IPS-18c (cell line): Measurements from ENCODE around the gene STAMBPL1.

Experiments
- H3K4me3 ChIP-seq: 2 replicates; pipeline ENCODE4 v1.7.0; 2013; ENCODE audit warnings: low read depth, mild to moderate bottlenecking, low read length, moderate library complexity; ENCODE audit not compliant: insufficient read depth
- H3K9me3 ChIP-seq: one replicate; pipeline ENCODE4 v1.6.1; 2013; ENCODE audit warnings: mild to moderate bottlenecking, low read length, moderate library complexity; ENCODE audit not compliant: control insufficient read depth, insufficient read depth

Gene STAMBPL1

GRCh38 chr10:88901984-88902789 is 22.1 kb downstream of the STAMBPL1 start:
- H3K9me3 ChIP-seq: no peaks in the 10 kb centered on the region

GRCh38 chr10:88903715-88904114 is 23.7 kb downstream of the STAMBPL1 start:
- Histone ChIP-seq H3K4me3 (no peak overlapping the region), H3K9me3 (no peaks in the 10 kb centered on the region)

More at GRCh38 chr10:88901984-88902789, 22.1 kb downstream of the STAMBPL1 start:
- no peak overlapping the region for H3K4me3 ChIP-seq

DNA sequence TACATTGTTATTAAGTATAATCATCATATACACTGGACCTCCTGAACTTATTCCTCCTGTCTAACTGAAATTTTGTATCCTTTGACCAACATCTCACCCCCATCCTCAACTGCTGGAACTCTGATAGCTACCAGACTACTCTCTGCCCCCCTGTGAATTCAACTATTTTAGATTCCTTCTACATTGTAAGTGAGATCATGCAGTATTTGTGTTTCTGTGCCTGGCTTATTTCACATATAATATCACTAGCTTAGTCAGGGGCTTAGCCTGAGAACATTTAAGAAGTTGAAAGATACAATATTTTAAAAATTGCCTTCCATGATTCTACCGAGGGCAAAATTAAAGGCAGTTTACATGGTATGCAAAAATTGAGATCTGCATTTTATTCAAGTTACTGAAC is 26.9 kb downstream of the STAMBPL1 start:
- H3K9me3 ChIP-seq: no peaks in the 10 kb centered on the region
- H3K4me3 ChIP-seq: no peak overlapping the region

- no peak overlapping the region for H3K4me3 ChIP-seq
- H3K9me3 ChIP-seq: no peaks in the 10 kb centered on the region
These were observed 28.1 kb downstream of the STAMBPL1 start for GRCh38 chr10:88908194-88908593.

- no peaks in the 10 kb centered on the region for H3K9me3 ChIP-seq
- no peak overlapping the region for H3K4me3 ChIP-seq
These were observed 31.1 kb downstream of the STAMBPL1 start for GRCh38 chr10:88911116-88911515.

DNA sequence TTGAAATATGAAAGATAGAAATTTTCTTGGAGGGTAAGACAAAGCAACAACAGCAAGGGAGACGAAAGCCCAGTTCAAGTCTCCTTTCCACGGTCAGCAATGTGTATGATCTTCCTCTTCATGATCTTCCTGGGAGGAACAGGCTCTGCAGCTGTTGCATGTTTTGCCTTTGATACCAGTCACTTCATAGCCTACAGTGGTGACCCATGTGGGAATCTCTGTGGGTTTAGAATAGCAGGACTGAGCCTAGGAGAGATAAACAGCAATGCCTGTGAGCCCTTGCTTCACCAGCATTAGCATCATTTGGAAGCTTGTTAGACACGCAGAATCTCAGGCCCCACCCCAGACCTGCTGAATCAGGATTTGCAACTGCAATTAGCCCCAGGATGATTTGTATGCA is 31.8 kb downstream of the STAMBPL1 start:
- H3K9me3 ChIP-seq: no peaks in the 10 kb centered on the region

GRCh38 chr10:88913127-88913526 is 33.1 kb downstream of the STAMBPL1 start:
- no peak overlapping the region for H3K4me3 ChIP-seq
- H3K9me3 ChIP-seq: no peaks in the 10 kb centered on the region

More for the DNA sequence above, 31.8 kb downstream of the STAMBPL1 start:
- H3K4me3 ChIP-seq: no peak overlapping the region

DNA sequence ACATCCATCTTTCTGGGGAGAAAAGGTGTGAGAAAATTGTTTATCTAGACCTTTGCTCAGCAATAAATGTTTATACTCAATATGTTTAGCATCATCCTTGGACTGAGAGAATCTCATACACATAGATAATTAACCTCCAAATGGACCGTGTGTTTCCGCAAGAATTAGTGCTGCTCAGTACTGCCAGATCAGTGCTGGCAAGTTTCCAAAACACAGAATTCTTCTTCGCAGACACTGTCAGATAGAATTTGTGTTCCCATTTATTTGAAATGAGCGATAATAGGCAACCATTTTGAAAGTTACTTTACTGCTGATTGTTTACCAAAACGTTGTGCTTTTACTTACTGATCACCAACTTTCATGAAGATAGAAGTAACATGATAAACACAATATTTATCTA is 33.7 kb downstream of the STAMBPL1 start:
- H3K4me3 ChIP-seq: no peak overlapping the region
- no peaks in the 10 kb centered on the region for H3K9me3 ChIP-seq

- no peaks in the 10 kb centered on the region for H3K9me3 ChIP-seq
- H3K4me3 ChIP-seq: no peak overlapping the region
These were observed 35.7 kb downstream of the STAMBPL1 start for GRCh38 chr10:88915781-88916180.

DNA sequence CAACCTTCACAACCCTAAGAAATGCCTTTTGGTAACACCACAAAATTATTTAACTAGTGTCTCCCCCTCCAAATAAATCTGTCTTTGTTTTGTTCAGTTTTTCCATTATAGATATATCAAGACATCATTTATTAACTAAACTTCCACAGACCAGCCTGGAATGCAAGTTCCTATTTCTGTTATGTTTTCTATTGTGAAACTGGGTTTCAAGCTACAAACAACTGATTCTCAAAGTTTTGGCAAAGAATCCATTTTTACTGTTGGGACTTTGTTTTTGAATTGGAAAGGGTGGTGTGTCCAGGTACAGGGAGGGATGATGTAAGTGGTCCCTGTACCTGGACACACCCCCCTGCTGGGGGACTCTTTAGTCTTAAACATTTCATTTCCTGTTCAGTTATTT is 36.2 kb downstream of the STAMBPL1 start:
- H3K4me3 ChIP-seq: no peak overlapping the region
- no peaks in the 10 kb centered on the region for H3K9me3 ChIP-seq

DNA sequence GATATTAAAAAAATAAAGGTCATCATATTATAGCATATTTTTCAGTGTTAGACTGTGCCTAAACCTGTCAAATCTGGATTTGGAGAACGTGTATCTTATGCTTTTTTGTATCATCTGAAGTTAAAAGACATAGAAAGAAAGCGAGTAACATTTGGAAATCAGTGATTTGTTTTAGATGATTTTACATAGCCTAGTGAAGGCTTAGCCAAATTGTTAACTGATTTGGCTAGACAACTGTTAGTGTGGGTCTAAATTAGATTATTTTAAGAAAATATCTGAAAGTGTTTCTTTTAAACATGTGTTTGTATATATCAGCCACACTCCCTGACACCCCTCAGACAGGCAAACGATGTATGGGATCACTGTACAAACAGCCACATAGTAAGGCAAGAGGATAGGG is 36.9 kb downstream of the STAMBPL1 start:
- Histone ChIP-seq H3K4me3 (no peak overlapping the region), H3K9me3 (no peaks in the 10 kb centered on the region)

- H3K9me3 ChIP-seq: no peaks in the 10 kb centered on the region
- H3K4me3 ChIP-seq: no peak overlapping the region
These were observed 38.3 kb downstream of the STAMBPL1 start for GRCh38 chr10:88918191-88918905.

DNA sequence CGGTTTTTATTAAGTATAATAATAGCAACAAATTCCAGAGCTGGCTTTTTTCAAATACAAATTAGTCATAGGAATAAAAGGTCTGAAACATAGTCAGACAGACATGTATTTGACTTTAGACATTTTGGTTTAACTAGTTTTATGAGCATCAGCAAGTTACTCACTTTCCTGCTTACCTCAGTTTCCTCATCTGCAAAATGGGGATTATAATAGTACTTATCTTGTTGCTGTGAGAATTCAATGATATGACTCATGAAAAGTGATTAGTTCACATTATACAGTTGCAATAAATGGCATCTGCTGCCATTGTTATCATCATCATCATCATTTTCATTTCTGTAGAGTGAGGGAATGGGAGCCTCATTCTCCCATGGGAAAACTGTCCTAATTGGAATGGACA is 39.0 kb downstream of the STAMBPL1 start:
- Histone ChIP-seq H3K9me3 (no peaks in the 10 kb centered on the region), H3K4me3 (no peak overlapping the region)

DNA sequence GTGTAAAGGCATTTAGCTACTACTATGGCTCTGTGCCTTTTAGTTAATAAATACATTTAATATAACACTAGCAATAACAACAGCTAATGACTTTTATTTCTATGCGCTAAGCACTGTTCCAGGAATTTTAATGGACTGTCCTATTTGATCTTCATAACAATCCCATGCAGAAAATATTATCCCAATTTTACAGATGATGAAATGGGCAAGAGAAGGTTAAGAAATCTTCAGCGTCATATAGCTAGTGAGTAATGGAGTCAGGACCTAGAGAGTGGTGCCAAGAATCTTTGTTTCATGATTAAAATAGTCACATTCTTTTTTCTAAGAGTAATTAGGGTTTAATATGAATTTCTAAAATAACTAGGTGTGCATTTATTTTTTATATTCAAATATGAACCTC is 40.2 kb downstream of the STAMBPL1 start:
- no peaks in the 10 kb centered on the region for H3K9me3 ChIP-seq
- no peak overlapping the region for H3K4me3 ChIP-seq

DNA sequence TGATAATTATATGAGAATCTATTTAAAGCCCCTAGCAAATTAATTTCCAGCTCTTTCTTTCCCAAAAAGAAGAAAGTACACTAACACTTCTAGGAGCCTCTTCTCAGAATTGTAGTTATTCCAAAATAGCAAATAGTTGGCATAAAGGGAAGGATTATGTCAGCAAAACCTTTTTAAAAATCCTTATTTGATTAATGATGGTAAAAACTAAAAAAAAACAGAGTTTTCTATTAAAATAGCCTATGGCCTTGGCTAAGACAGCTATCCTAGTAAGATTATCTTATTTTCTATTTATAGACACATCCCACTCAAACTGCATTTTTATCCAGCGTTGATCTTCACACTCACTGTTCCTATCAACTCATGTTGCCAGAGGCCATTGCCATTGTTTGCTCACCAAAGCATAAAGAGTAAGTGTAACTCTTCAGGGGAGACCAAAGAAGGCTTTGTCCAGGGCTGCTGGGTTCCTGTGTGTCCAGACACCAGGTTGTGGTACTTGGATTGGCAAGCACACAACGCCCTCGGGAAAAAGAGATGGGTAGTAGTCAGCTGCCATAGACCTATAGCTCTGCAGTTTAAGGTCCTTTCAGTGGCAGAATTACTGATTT is 41.0 kb downstream of the STAMBPL1 start:
- Histone ChIP-seq H3K9me3 (no peaks in the 10 kb centered on the region), H3K4me3 (no peak overlapping the region)

GRCh38 chr10:88922041-88922440 is 42.0 kb downstream of the STAMBPL1 start:
- no peak overlapping the region for H3K4me3 ChIP-seq
- H3K9me3 ChIP-seq: no peaks in the 10 kb centered on the region

- Histone ChIP-seq H3K4me3 (no peak overlapping the region), H3K9me3 (no peaks in the 10 kb centered on the region)
These were observed 43.5 kb downstream of the STAMBPL1 start for GRCh38 chr10:88923520-88923919.
